Heart right ventricle (tissue), 16 donors: ENCODE results near the gene SYNDIG1. TPM values are rescaled to one million over a fixed set of nuclear protein-coding genes. Genes with fewer than 3 reads are reported as not detected.

ENCODE experiments used
- ATAC-seq, 8 donors: fragments of 200-7000 bp; cut with Tn5 transposase; one replicate each; pipeline ENCODE4 v1.9.1; 2020; ENCODE audit warnings: mild to moderate bottlenecking in 8 of 8, moderate library complexity in 8 of 8, moderate number of reproducible peaks in 1 of 8
- DNase-seq, 2 donors: peaks; one replicate each; pipeline ENCODE4 v3.0.0-alpha.2; 2020
- H3K27ac ChIP-seq, 10 donors: fragments of 200-600 bp; sonication (generic) in 2 of 10; one replicate each; pipeline versions ENCODE4 v1.5.0 to v1.8.0; 2020 to 2022; ENCODE audit warnings: mild to moderate bottlenecking in 3 of 10
- H3K27me3 ChIP-seq, 7 donors: fragments of 200-600 bp; one replicate each; pipeline ENCODE4 v1.8.0; 2021 to 2022; ENCODE audit warnings: mild to moderate bottlenecking in 2 of 7
- H3K36me3 ChIP-seq, 9 donors: fragments of 200-600 bp; sonication (generic) in 1 of 9; one replicate each; pipeline versions ENCODE4 v1.5.0 to v1.8.0; 2020 to 2022; ENCODE audit warnings: mild to moderate bottlenecking in 2 of 9
- H3K4me1 ChIP-seq, 9 donors: fragments of 200-600 bp; sonication (generic) in 1 of 9; one replicate each; pipeline versions ENCODE4 v1.5.0 to v1.8.0; 2020 to 2022; ENCODE audit warnings: mild to moderate bottlenecking in 4 of 9
- H3K4me3 ChIP-seq, 10 donors: fragments of 200-600 bp; sonication (generic) in 2 of 10; one replicate each; pipeline versions ENCODE4 v1.5.0 to v1.8.0; 2020 to 2022; ENCODE audit warnings: mild to moderate bottlenecking in 7 of 10, moderate library complexity in 2 of 10
- H3K9me3 ChIP-seq, 11 donors: fragments of 200-600 bp in 10 of 11; sonication (generic) in 2 of 11; one replicate each; pipeline versions ENCODE4 v1.5.0 to v1.8.0; 2013 to 2022; ENCODE audit warnings: mild to moderate bottlenecking in 2 of 11, control low read depth in 1 of 11, moderate library complexity in 1 of 11
- WGBS, 2 donors: extraction: QIAGEN DNeasy Blood & Tissue Kit; methylation state at CpG; one replicate each; pipeline ENCODE4 v1.1.7; 2013; ENCODE audit warnings: inconsistent platforms in 1 of 2; 5-methylcytosine and 5-hydroxymethylcytosine counted together
- intact Hi-C, 10 donors: fragments of 100-400 bp; cut with DNase I; formaldehyde crosslinking; loops; one replicate each; pipeline versions ENCODE4 v1.11.1 to v1.14.2; 2022
- polyA plus RNA-seq, 2 donors: library from polyadenylated mRNA; stranded (reverse); fragments of 200-250 nt; gene quantifications; one replicate each; pipeline ENCODE4 v1.2.3, GENCODE V29; 2013
- total RNA-seq, 10 donors: library from RNA; stranded (reverse); fragmentation: NEBNext Ultra II Directional in 3 of 10; extraction: Animal tissue kit (Norgen Biotek cat#: 25700) in 3 of 10; gene quantifications; one replicate each; pipeline versions ENCODE4 v1.2.1 to v1.2.4, GENCODE V29; 2021 to 2023
- TF ChIP-seq, protein P1 (sequence below), 9 donors: fragments of 200-600 bp; sonication (generic) in 2 of 9; IDR thresholded peaks; one replicate each; pipeline versions ENCODE4 v1.5.0 to v1.8.0; 2021 to 2022; ENCODE audit warnings: antibody characterized with exemption in 9 of 9, mild to moderate bottlenecking in 5 of 9, moderate library complexity in 1 of 9
- donor health status: Arrhythmogenic right ventricular cardiomyopathy.
- donor health status: ischemic (EF 13 %, LVEDD 7.1; RV severe dilation, severe dysfunction).
- donor health status: healthy with polysubstance abuse.
- donor health status: DM: no; HTN: yes; CAD: no.
- donor health status: DM: no; HTN: no; CAD: no.
- donor health status: ischemic (EF 25% LVEDD 6.9; RV normal size, moderate dysfunction).
- donor health status: ischemic (EF 25% LVEDD 5.7; RV mildly dilated, moderate dysfunction).
- donor health status: healthy.
- donor health status: DM: yes; HTN: yes; CAD: no.
- donor health status: Ischemic cardiomyopathy.
- donor health status: ischemic (EF 35%, LVEDD 5.7; RV mildly dilated, moderate dysfunction).
- donor health status: nonischemic (EF 11% LVEDD 7.7; RV severe dilation, severe dysfunction).
- donor health status: DM: yes; HTN: yes; CAD: no.
- donor health status: PGD.
- donor health status: ischemic (EF 29% LVEDD 5.4; RV normal size, mild dysfunction).
- donor health status: nonischemic (EF 23%, LVEDD 6.1; RV moderate dilation, normal function).

SYNDIG1 gene
- total and polyA plus RNA-seq, 12 donors, result 8.6 to 34.7 (median 19.9) TPM

DNA sequence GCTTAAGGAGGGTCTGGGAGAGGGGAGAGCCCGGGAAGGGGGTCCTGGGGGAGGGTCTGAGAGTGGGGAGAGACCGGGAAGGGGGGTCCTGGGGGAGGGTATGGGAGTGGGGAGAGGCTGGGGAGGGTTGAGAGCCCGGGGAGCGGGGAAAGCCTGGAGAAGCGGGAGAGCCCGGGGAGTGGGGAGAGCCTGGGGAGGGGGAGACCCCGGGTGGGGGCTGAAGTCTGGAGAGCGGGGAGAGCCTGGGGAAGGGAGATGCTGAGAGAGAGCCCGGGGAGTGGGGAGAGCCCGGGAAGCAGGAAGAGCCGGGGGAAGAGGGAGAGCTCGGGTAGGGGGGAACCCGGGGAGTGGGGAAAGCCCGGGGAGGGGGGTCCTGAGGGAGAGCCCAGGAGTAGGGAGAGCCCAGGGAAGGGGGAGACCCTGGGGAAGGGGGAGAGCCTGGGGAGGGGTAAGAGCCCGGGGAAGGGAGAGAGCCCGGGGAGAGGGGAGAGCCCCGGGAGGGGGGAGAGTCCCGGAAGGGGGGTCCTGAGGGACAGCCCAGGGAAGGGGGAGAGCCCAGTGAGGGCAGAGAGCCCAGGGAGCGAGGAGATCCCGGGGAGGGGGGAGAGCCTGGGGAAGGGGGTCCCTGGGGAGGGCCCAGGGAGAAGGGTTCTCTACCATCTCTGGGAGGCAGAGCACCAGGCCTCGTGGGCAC, 148.5 kb downstream of the SYNDIG1 start:
- WGBS, 2 donors, result 72% methylated on average over 17 to 21 of the region's 21 CpGs
- no peak overlapping the region for H3K27ac ChIP-seq
- DNase-seq (no peak), ATAC-seq (peak in 2 of 8 donors; percentile 14 to 20)
- H3K9me3 ChIP-seq, result no peaks in the 10 kb centered on the region
- H3K4me3 ChIP-seq, result no peak overlapping the region
- H3K27me3 ChIP-seq, result peaks cover 0 to 6% (median 0%) of the 10 kb centered on the region in 7 donors
- H3K4me1 ChIP-seq, result peaks cover 0 to 22% (median 4%) of the 10 kb centered on the region in 9 donors
- TF ChIP-seq, protein P1, sequence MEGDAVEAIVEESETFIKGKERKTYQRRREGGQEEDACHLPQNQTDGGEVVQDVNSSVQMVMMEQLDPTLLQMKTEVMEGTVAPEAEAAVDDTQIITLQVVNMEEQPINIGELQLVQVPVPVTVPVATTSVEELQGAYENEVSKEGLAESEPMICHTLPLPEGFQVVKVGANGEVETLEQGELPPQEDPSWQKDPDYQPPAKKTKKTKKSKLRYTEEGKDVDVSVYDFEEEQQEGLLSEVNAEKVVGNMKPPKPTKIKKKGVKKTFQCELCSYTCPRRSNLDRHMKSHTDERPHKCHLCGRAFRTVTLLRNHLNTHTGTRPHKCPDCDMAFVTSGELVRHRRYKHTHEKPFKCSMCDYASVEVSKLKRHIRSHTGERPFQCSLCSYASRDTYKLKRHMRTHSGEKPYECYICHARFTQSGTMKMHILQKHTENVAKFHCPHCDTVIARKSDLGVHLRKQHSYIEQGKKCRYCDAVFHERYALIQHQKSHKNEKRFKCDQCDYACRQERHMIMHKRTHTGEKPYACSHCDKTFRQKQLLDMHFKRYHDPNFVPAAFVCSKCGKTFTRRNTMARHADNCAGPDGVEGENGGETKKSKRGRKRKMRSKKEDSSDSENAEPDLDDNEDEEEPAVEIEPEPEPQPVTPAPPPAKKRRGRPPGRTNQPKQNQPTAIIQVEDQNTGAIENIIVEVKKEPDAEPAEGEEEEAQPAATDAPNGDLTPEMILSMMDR (IDR thresholded peaks at IDR 0.05), result no peak
- H3K36me3 ChIP-seq, result no peaks in the 10 kb centered on the region
- intact Hi-C loops, result loop anchor here in 1 of 10 donors (10.0 kb wide), 1 partner anchor 57 kb away; no protein-coding TSS in a partner anchor

DNA sequence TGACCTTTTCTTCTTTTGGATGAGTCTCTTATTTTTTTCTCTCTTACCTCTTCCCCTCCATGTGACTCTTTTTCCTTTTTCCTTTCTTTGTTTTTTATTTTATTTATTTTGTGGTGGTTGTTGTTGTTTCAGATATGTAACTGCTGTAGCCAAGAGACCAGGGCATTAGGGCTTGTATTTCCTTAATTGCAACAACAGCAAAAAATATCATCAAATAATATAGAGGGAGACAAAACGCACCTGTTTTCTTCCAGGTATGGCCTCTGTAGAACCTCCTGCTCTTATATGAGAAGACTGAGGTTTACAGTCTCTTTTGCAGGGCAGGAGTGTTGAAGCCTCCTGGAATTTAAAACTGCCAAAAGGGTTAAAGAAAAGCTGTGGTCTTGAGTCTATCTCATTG, 149.3 kb downstream of the SYNDIG1 start:
- Histone ChIP-seq H3K4me1 (peaks cover 0 to 14% (median 0%) of the 10 kb centered on the region in 9 donors), H3K9me3 (no peaks in the 10 kb centered on the region), H3K4me3 (no peak overlapping the region), H3K27me3 (no peaks in the 10 kb centered on the region), H3K27ac (no peak overlapping the region), H3K36me3 (no peaks in the 10 kb centered on the region)
- DNase-seq (no peak), ATAC-seq (no peak)
- intact Hi-C loops, result loop anchor here in 1 of 10 donors (10.0 kb wide), 1 partner anchor 56 kb away; no protein-coding TSS in a partner anchor
- TF ChIP-seq, protein P1 (IDR thresholded peaks at IDR 0.05), result no peak
- WGBS, 2 donors, result 90 to 92% methylated on average over 1 of the region's 1 CpG

DNA sequence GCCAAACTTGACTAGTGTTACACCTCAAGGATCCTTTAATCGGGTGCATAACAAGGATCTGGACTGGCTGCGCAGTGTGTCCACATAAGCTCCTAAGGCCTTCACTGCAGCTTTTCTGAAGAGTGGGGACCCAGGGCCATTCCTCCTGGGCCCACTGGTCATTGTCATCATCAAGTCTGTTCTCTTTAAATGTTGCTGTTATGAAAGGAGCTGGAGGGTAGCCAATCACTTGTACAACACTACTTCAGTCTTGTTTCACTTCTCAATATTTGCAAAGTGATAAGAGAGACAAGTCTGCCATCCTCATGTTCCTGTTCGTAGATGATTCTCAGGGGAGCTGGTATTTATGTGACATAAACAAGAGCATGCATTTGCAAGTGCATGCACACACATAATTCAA, 149.8 kb downstream of the SYNDIG1 start:
- WGBS, 2 donors, result 63 to 66% methylated on average over 3 of the region's 3 CpGs

DNA sequence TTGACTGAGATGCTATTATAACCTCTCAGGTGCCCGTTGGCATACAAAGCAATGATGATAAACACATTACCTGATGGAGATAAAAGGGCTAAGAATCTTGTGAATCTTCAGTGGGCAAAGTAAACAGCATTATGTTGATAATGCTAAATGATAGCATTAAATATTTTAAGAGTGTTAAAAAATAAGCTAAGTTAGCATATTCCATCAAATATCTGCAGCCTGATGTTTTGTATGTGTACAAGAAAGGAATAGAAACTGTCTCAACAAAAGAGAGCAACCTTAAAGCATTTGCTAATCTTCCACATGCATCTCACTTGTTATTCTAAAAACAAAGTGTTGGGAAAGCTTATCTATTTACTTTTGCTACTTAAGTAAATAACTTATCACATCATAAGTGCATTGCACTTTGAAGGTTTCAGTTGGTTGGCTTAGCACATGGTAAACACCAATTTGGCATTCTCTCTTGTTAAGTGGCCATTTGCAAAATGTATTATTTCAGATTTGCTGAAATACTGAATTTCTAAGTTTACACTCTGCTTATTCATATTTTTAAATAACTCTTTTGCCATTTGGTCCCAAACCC, 151.6 kb downstream of the SYNDIG1 start:
- 75 to 100% methylated on average over 1 of the region's 1 CpG for WGBS, 2 donors
- intact Hi-C loops, result no loop called here

More for the DNA sequence above, 149.8 kb downstream of the SYNDIG1 start:
- intact Hi-C loops, result loop anchor here in 1 of 10 donors (10.0 kb wide), 1 partner anchor 56 kb away; no protein-coding TSS in a partner anchor
- Histone ChIP-seq H3K4me1 (peaks cover 0 to 10% (median 0%) of the 10 kb centered on the region in 9 donors), H3K36me3 (no peaks in the 10 kb centered on the region), H3K27ac (no peak overlapping the region), H3K4me3 (no peak overlapping the region), H3K9me3 (no peaks in the 10 kb centered on the region), H3K27me3 (no peaks in the 10 kb centered on the region)
- ATAC-seq (peak in 4 of 8 donors; percentile 16 to 51 (median 34)), DNase-seq (no peak)
- TF ChIP-seq, protein P1 (IDR thresholded peaks at IDR 0.05), result no peak

More for the DNA sequence above, 151.6 kb downstream of the SYNDIG1 start:
- no peak overlapping the region for H3K27ac ChIP-seq
- TF ChIP-seq, protein P1 (IDR thresholded peaks at IDR 0.05), result no peak
- no peaks in the 10 kb centered on the region for H3K9me3 ChIP-seq
- ATAC-seq, result no peak
- DNase-seq, result no peak
- no peak overlapping the region for H3K4me3 ChIP-seq
- no peaks in the 10 kb centered on the region for H3K27me3 ChIP-seq
- peaks cover 0 to 10% (median 0%) of the 10 kb centered on the region in 9 donors for H3K4me1 ChIP-seq
- H3K36me3 ChIP-seq, result no peaks in the 10 kb centered on the region
